GM21515 (cell line): ENCODE results near the gene CACNA2D2.

Experiments
- ATAC-seq: cut with Tn5 transposase; IDR thresholded peaks from one replicate; pipeline ENCODE4 v1.9.1; 2021; ENCODE audit not compliant: unreplicated experiment

CACNA2D2 gene

DNA sequence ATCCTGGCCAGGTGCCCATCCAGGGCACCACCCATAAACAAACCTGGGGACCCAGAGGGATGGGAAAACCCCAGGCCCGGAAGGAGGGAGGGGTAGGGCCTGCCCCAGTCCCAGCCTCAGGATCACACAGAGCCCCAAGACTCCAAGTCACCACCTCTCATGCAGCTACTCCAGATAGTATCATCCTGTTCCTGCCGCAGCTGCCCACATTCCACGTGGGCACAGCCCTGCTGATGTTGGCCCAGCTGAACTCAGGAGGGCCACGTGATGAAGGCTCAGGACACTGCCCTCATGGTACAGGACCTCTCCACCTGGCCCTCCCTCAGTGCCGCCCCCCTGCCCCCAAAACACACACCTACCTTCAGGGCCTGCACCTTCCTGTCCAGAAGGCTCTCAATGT lies 69.5 kb downstream of the CACNA2D2 start:
- ATAC-seq: no peak

DNA sequence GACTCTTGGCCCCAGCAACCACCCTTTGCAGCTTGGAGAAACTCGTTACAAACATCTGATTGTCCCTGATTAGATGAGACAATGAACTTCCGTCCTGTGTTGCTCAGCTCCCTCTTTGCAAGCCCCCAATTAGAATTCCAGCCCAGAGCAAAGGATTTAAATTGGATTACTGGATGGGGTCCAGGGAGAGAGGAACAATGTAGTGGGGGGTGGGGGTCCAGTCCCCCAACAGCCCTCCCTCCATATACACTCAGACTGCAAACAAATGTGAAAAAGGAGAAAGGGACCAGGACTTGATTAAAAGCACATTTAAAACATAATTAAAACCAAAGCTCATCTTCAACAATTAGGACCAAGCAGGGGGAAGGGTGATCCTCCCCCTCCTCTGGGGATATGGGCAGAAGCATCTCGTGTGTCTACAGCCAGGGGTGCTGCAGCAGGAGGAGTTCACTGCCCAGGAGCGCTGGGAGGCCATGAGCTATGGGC lies 72.4 kb downstream of the CACNA2D2 start:
- ATAC-seq: no peak

DNA sequence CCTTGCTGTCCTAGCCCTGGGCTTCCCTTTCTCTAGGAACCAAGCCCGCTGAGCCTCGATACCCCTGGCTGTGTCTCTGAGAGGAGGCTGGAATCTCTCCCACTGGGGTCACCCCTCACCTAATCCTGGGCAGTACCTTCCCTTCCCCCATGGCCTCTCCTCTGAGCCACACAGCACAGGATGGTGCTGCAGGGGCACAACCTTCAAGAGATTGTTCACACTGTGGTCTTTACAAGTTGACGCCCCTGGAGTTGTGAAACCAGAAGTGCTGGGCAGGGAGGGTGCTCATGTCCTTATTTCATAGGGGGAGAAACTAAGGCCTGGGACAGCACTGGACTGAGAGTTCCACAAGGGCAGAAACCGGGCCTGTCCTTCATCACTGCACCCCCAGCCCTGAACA lies 73.2 kb downstream of the CACNA2D2 start:
- ATAC-seq: no peak

DNA sequence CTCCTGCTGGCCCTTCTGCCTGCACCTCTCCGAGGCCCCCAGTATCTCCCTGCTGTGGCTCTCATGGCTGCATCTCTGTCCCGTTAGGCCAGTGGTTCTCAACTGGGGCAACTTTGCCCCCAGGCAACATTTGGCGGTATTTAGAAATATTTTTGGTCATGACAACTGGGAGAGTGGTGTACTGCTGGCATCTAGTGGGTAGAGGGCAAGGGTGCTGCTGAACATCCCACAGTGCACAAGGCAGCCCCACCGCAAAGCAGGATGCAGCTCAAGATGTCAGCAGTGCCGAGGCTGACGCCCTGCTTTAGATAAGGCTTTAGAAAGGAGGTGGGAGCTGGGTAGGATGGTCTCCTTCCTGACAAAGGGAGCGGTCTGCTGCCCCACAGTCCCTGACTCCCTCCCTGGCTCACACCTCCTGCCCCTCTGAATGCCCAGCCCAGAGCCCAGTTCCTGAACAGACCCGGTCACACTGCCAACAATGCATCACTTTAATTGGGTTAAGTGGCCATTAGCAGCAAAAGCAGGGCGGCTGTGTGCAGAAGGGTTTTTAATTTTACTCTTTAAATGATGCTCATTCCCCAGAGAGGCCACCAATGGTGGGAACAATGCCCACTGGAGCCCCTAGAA lies 75.3 kb downstream of the CACNA2D2 start:
- ATAC-seq: no peak

DNA sequence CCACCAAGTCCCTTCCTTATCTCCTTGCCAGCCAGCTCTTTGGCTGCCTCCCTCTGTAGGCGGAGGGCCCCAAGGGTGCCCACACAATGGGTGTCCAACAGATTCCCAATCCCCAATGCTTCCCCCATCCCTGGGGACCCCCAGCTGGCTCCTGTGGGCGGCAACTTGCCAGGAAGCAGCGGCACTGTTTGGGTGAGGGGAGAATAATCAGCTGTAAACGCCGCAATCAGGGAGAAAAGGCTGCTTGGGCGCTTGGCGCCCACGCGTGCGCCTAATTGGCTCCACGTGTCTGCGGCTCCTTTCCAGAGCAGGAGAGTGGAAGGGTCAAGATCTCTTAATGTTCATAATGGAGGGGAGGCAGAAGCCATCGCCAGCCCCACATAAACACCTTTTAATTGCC lies 76.2 kb downstream of the CACNA2D2 start:
- no peak for ATAC-seq

DNA sequence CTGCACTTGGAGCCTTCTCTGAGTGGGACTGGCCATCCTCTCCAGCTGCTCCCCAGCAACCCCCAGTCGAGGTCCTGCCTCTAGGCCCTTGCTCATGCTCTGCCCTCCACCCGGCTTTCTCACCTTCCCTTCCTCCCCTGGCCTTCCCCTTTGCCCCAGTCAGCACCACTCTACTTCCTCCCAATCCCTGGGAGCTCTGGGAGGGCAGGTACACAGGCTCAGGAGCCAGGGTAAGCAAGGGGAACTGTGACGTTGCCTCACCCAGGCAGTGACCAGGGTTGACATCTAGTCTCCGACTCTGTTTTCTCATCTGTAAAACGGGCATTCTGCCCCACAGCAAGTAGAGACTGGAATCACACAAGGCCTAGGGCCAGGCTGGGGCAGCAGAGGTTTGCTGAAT lies 77.5 kb downstream of the CACNA2D2 start:
- ATAC-seq: no peak

DNA sequence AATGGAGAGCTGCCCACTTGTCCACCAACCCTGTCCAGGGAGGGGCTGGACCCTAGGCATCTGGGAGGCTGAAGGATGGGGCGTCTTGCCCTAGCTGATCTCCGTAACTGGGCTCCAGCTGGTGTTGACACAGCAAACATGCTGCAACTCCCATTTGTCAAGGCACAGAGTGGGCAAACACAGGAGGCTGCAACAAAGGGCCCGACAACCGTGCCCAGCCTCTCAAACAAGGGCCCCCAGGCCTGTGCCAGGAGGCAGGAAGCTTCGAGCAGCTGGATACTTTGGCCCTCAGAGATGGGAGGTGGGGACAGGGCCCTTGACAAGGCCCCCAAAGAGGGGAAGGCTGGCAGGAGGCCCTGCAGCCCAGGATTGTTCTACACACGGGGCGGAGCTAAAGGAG lies 79.9 kb downstream of the CACNA2D2 start:
- ATAC-seq: no peak

DNA sequence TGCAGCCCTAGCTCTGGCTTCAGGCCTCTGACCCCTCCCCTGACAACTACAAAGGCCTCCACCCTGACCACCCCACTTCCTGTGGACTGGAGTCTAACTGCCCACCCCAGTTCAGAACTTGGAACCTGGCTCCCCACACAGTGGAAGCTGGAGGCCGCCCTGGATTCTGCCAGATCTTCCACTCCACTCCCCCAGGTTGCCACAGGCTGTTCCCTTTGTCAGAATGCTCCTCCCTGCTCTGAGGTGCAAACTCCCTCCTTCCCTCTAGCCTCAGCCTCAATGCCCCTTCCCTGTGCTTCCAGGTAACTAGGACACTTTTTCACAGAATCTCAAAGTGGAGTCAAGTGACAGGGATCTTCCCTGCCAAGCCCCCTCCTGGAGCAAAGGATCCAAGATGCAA lies 81.3 kb downstream of the CACNA2D2 start:
- no peak for ATAC-seq

DNA sequence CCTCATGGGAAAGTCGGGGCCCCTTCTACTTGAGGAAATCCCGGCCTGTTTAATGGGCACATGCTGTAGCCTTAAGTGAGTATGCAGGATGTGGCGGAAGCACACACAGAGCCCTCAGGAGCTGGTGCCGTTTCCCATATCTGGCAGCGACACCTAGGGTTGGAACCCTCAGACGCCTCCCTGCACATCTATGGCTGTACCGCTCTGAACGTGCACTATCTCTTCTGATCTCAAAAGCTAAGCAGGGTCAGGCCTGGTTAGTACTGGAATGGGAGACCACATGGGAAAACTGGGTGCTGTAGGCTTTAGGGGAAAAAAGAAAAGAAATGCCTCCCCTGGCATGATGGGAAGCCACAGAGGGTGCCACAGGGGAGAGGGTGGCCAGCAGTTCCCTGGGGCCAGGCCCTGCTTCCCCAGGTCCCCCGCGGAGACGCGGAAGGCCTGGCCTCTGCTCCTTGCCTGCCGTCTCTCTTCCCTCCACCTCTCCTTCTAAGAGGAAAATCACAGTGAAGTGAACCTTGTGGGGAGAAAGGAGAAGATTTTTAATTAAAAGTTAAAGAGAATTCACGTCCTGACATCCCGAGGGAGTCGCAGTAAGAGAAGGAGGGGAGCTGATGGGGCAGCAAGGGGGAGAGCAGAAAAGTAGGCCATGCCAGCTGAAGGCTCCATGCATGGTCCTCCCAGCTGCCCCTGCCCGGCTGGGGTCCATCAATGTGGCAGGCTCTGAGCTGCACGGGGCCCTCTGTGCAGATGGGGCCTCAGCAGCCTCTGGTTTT lies 83.7 kb downstream of the CACNA2D2 start:
- ATAC-seq: no peak

DNA sequence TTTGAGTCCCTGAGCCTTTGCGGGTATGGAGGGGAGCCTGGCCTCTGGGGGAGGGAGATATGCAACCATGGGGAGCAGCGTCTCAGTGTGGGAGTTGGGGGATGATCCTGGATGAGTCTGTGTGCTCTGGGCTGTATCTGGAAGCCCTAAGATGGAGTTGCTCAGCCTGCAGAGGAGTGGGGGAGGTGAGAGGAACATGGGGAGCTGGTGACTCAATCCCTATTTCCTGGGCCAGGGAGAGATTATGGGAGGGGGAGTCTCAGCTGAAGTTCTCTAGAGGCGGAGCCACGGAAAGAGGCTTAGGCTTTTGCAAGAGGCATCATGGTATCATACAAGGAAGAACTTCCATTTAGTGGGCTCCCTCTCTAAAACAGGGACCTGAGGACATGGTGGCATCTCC lies 84.6 kb downstream of the CACNA2D2 start:
- no peak for ATAC-seq

DNA sequence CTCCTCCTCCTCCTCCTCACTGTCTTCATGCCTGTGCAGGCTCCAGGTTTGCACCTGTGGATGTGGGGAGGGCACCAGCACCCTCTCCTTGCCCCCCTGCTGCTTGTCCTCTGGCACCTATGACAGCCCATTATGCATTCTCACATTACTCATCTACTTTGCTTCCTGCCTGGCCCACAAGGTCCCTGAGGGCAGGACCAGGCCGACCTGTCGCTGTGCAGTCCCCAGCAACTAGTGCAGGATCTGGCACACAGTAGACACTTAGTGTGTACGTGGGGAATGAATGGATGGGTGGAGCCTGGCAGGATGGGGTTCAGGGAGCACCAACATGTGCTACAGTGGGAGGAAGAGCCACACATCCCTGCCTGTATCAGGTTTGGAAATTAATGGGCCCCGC lies 85.8 kb downstream of the CACNA2D2 start:
- no peak for ATAC-seq

DNA sequence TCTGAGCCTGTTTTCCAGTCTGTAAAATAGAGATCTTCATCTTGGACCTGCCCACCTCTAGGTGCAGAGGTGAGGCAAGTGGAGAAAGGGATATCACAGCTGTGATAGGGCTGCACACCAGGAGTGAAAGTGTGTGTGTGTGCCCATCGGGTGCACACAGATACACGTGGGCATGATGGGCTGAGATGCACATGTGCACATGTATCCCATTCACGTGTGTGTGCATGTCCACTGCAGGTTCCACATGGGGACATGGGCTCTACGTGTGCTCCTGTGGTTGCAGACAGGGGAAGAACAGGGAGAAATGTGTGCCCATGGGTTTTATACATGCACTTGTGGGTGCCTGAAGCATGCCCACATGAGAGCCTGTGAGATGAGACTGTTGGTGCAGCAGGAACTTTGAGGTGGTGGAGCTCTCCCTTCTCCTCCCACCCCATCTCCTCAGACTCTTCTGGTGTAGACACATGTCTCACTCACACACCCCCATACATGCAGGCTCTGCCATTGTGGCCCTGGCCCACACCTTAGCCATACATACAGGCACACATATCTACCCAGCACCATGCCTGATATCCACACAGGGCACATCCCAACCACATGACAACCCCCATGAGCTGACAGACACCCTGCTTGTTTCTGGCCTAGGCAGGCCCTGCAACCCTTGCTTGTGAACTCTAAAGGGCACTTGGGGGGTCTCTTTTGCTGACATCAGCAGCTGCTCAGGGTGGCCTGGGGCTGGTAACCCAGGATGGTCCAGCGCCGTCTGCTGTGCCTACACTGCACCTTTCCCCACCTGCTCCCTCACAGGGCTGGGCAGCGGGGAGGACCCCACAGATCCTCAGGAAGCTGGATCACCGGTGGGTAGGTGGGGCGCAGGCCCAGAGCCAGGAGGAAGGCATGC lies 86.4 kb downstream of the CACNA2D2 start:
- ATAC-seq: no peak

DNA sequence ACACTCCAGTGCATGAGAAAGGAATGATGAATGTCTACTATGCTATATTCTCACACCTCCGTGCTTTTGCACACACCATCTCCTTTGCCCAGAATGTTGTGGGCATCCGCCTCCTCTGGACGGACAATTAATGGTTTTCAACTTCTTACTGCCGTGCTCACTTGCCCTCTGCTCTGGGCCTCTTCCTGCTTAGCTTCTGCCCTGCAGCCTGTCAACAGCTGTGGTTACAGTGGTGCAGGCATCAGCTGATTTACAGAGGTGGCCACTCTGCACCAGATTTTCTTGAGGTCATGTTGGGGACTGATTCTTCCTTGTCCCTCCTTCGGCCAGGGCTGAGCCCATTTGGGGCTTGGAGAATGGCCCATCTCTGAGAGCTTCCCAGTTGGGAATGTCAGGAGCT lies 87.6 kb downstream of the CACNA2D2 start:
- ATAC-seq: no peak

DNA sequence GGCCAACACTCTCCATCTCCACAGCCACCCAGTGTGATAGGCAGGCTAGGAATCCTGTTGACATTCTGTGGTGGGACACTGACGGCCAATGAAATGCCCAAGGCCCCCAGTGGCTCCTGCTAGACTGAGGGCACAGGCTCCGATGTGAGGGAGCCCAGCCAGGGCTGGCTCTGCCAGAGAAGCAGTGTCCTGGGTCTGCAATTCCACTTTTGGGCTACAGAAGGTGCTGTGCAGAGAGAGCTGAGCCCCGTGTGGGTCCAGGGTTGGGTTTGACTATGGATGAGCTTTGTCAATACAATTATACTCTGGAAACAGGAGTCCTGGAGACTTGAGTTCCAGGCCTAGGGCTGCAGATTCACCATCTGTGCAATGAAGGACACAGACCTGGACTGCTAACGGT lies 88.4 kb downstream of the CACNA2D2 start:
- no peak for ATAC-seq

DNA sequence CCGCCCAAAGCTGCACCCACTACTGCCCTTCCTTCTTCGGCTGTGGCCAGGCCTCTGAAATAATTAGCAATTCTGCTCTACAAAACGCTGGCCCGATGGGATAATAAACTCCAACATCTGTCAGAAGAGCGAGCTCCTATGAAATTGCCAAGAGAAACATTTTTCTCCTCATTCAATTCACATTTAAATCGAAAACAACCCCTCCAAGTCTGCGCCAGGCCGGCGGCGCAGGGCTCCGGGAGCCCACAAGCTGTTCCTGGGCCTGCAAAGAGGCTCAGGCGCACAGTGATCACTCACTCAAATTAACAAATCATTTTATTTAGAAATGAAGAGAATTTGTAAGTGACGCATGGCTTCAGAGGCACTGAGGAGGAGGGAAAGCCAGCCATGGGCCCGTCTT lies 88.8 kb downstream of the CACNA2D2 start:
- ATAC-seq: no peak

DNA sequence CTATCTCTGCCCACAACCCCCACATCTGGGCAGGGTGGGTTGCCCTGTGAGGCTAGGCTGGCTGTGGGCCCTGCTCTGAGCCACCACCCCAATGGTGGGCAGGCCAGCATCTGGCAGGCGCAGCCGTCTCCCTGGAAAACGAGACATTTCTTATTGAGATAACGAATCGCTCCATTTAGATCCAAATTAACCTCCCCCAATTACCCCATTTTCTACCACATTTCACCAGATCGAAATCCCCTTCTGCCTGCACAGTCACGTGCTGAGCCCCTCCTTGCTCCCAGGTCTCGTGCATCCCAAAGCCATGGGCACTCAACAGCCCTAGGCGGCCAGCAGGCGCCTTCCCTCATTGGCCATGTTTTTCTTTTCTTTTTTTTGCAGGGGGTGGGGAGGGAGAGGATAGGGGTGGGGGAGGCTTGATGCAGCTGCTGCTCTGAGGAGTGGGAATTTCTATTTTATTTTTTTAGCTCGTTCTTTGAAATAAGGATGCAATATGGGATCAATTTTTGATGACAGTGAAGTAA lies 91.1 kb downstream of the CACNA2D2 start:
- no peak for ATAC-seq

DNA sequence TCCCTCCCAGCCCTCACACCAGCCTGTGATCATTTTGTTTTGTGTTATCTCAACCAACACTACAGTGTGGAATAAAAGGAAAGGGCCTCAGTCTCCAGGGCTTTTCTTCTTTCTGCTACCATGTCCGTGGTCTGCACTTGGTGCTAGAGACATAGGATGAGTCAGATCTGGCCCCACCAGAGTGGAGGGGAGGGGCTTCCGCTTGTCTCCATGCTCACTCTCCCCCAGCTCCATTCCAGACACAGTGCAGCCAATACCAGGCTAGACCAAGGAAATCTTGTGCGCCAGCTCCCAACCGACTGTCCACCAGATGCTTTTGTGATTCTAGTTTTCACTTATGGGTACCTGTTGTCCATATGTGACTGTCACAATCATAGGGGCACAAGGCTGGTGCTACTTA lies 92.2 kb downstream of the CACNA2D2 start:
- no peak for ATAC-seq

DNA sequence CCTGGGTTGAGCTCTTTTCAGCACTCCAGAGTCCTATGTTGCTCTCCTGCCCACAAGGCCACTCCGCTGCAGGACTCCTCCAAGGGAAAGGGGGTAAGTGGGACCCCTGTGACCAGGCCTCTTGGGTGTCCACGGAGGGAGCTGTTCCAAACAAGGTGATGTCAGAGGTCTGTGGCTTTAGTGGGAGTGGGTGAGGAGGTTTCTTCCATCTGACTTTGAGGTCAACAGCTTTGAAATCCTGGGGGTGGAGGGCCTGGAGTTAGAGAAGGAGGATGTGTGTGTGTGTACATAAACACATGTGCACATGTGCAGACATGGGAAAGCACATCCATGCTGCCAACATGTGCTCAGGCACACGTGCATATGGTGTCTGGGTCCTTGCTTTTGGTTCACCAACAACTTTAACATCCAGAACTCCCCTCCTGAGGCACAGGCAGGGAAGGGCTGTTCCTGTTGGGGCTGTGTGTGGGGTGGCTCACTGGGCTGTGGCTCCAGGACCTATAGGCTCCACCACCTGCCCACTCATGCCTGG lies 92.8 kb downstream of the CACNA2D2 start:
- ATAC-seq: no peak

DNA sequence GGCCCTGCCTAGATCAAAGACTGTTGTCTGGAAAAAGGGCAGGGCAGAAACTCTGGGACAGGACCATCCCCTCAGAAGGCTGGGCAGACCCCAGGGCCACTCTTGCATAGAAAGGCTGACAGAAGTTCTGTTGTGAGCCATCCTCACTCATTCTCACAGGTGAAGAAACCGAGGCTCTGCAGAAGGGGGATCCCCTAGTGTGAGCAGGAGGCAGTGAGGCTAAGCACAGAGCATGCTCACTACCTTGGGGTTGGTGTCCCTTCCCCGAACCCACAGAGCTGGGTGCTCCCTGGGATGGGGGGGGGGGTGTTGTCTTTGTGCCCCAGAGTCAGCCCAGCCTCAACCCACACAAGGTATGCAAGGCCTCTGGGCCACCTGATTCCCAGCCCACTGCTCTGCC lies 93.2 kb downstream of the CACNA2D2 start:
- no peak for ATAC-seq

DNA sequence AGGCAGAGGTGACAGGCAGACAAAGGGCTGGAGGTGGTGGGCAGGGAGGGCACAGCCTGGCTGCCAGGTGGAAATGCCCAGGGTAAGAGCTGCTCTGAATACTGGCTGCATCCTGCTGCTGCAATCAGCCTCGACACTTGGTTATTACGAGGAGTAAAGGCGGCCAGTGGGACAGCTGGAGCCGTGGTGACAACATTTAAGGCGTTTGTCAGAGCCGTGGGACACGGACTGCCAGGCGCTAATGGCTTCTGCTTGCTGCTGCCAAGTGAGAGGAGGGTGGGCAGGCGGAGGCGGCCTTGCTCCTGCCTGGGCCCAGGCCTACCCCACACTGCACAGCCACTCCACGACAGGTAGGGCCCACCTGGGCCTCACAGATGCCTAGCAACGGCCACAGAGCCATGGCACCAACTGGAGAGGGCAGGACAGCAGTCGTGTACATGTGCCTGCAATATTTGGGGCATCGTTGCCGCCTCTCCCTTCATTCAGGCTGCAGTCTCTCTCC lies 94.9 kb downstream of the CACNA2D2 start:
- no peak for ATAC-seq

DNA sequence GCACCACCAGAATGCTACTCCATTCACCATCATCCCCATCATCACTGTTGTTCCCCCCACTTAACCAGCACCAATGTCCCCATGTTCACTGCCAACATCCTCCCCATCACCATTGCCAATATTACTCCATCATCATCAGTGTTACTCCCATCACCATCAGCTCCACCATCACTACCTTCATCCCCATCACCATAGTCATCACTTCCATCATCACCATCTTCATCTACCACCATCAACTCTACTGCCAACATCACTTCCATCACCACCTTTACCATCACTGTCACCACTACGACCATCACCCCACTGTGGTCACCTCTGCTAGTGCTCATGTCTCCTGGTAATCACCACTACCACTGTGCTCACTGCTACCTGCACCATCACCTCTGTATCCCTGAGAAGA lies 96.9 kb downstream of the CACNA2D2 start:
- no peak for ATAC-seq
